ENCODE data around the gene SCN1B. TPM values are rescaled to one million over a fixed set of nuclear protein-coding genes. Genes with fewer than 3 reads are reported as not detected.

The SCN1B gene
- total RNA-seq, 1 experiment from 2014 or later = 8.0 TPM

DNA sequence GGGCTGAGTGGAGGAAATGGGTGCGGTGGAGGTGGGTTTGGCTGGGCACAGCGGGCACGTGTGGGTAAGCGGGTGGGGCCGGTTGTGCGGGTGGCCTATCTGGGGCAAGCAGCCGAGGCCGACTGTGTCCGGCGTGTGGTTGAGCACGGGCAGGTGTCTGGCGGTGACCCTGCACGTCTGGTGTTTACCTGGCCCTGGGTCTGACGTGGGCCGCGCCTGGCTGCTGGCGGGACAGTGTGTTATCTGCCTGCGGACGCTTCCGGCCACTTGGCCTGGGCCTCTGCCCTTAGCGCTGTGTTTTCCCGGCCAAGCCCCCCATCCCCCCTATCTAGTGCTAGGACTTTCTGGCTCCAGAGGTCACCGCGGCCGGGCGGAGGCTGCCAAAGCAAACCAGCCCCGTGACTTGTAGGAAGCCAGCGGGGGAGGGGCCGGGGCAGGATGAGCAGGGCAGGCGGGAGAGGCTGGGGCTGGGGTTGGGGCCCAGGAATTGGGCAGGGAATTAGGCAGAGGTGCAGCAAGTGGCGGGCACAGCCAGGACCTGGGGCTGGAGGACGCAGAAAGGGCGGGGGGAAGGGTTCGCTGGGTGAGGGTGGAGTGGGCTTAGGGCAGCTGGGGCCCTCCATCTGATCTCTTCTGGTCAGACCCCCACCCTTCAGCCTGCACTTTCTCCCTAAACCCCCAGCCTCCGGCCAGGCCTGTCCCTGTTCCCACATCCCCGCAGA, 10.7 kb downstream of the SCN1B start (continued):
- no peak for TF ChIP-seq GTF2I (CRISPR knock-in tag; conservative IDR thresholded peaks at IDR 0.05)
- peak; percentile 55; the same call in 1 of the 2 replicates for TF ChIP-seq GABPB1 (CRISPR knock-in tag; IDR thresholded peaks at IDR 0.05)
- no peak for TF ChIP-seq OVOL2 (CRISPR knock-in tag; IDR thresholded peaks at IDR 0.05; ENCODE audit: borderline replicate concordance)
- TF ChIP-seq FOXP1 (CRISPR knock-in tag; IDR thresholded peaks at IDR 0.05; ENCODE audit: borderline replicate concordance) = peak; percentile 12; the same call in 1 of the 2 replicates
- TF ChIP-seq MAX (CRISPR knock-in tag; IDR thresholded peaks at IDR 0.05) = peak; percentile 65; the same call in 1 of the 2 replicates
- peak; percentile 11; the same call in 1 of the 2 replicates for TF ChIP-seq NFE2L1 (CRISPR knock-in tag; IDR thresholded peaks at IDR 0.05)
- 0 out of 2 replicates have a peak, but pooled peaks have one; percentile 35 for TF ChIP-seq FOXK1 (CRISPR knock-in tag; IDR thresholded peaks at IDR 0.05)

GRCh38 chr19:35041548-35042055, 11.3 kb downstream of the SCN1B start, which contains the start of gene HPN:
HPN (plus strand) TSS chr19:35041721; CDS start chr19:35042507, 786 bp downstream.
- Mint-ChIP-seq H3K36me3 (no peaks in the 10 kb centered on the region), H3K9me3 (no peaks in the 10 kb centered on the region), H3K27ac (peak within 1 kb of the TSS; percentile 63), H3K4me3 (peak within 1 kb of the TSS; percentile 67), H3K27me3 (ENCODE audit: low read depth) (no peaks in the 10 kb centered on the region), H3K4me1 (peaks cover 53% of the 10 kb centered on the region)
- CTCF ChIA-PET = interaction anchor here (0.6 to 1.6 kb wide), 8 partner anchors 10 to 203 kb away, joined by 3 to 9 read pairs (median 4); partner anchors contain the start of gene LGI4
- TF ChIP-seq TCF7 (CRISPR knock-in tag; IDR thresholded peaks at IDR 0.05; ENCODE audit: low read depth) (no peak), IRF2 (CRISPR knock-in tag; IDR thresholded peaks at IDR 0.05; ENCODE audit: borderline replicate concordance, low read depth) (no peak), ATF3 (CRISPR knock-in tag; conservative IDR thresholded peaks at IDR 0.05) (no peak), CTCF (IDR thresholded peaks at IDR 0.05) (no peak), ZNF232 (CRISPR knock-in tag; IDR thresholded peaks at IDR 0.05) (no peak), ZBTB43 (CRISPR knock-in tag; IDR thresholded peaks at IDR 0.05) (no peak), MLX (CRISPR knock-in tag; IDR thresholded peaks at IDR 0.05) (no peak), ZSCAN18 (CRISPR knock-in tag; IDR thresholded peaks at IDR 0.05) (no peak), CBFB (CRISPR knock-in tag; IDR thresholded peaks at IDR 0.05; ENCODE audit: low read depth) (0 out of 2 replicates have a peak, but pooled peaks have one; percentile 10), CREM (CRISPR knock-in tag; IDR thresholded peaks at IDR 0.05) (no peak), SP1 (CRISPR knock-in tag; conservative IDR thresholded peaks at IDR 0.05) (0 out of 2 replicates have a peak, but pooled peaks have one; percentile 45), ATF1 (CRISPR knock-in tag; IDR thresholded peaks at IDR 0.05) (no peak), IRF1 (CRISPR knock-in tag; IDR thresholded peaks at IDR 0.05) (no peak), NFYB (CRISPR knock-in tag; conservative IDR thresholded peaks at IDR 0.05; ENCODE audit: low read depth) (peak; percentile 52), TP53 (CRISPR knock-in tag; IDR thresholded peaks at IDR 0.05) (no peak)
- TF ChIP-seq, protein P1, sequence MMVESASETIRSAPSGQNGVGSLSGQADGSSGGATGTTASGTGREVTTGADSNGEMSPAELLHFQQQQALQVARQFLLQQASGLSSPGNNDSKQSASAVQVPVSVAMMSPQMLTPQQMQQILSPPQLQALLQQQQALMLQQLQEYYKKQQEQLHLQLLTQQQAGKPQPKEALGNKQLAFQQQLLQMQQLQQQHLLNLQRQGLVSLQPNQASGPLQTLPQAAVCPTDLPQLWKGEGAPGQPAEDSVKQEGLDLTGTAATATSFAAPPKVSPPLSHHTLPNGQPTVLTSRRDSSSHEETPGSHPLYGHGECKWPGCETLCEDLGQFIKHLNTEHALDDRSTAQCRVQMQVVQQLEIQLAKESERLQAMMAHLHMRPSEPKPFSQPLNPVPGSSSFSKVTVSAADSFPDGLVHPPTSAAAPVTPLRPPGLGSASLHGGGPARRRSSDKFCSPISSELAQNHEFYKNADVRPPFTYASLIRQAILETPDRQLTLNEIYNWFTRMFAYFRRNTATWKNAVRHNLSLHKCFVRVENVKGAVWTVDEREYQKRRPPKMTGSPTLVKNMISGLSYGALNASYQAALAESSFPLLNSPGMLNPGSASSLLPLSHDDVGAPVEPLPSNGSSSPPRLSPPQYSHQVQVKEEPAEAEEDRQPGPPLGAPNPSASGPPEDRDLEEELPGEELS (CRISPR knock-in tag; IDR thresholded peaks at IDR 0.05) = no peak
- peak; percentile 85 for ATAC-seq
- DNase-seq (ENCODE audit: low spot score) = peak; percentile 86
- POLR2A ChIA-PET = interaction anchor here (1.0 kb wide), 1 partner anchor 14 kb away, joined by 3 read pairs; no protein-coding TSS in a partner anchor
